Mesendoderm (in vitro differentiated cells): ENCODE results near the gene LRFN2.

Source experiments
- DNase-seq: peaks from one replicate; pipeline ENCODE4 v3.0.0; 2013
- H2AK5ac ChIP-seq: 2 replicates; pipeline ENCODE4 v1.6.1; 2013; ENCODE audit warnings: low read length, inconsistent platforms
- H2BK120ac ChIP-seq: 2 replicates; pipeline ENCODE4 v1.6.1; 2013; ENCODE audit warnings: low read depth, mild to moderate bottlenecking, low read length, moderate library complexity, mixed read lengths
- H2BK15ac ChIP-seq: replicated peaks from 2 replicates; pipeline ENCODE4 v1.6.1; 2013; ENCODE audit warnings: low read depth, mild to moderate bottlenecking, moderate library complexity
- H2BK5ac ChIP-seq: 2 replicates; pipeline ENCODE4 v1.6.1; 2013; ENCODE audit warnings: low read length, inconsistent platforms
- H3K18ac ChIP-seq: 2 replicates; pipeline ENCODE4 v1.6.1; 2013; ENCODE audit warnings: mild to moderate bottlenecking, low read length, mixed read lengths
- H3K23ac ChIP-seq: one replicate; pipeline ENCODE4 v1.6.1; 2013; ENCODE audit warnings: low read length
- H3K27ac ChIP-seq: 2 replicates; pipeline ENCODE4 v1.5.1; 2013; ENCODE audit warnings: low read depth, mild to moderate bottlenecking, inconsistent platforms, low read length, moderate library complexity
- H3K27me3 ChIP-seq: 2 replicates; pipeline ENCODE4 v1.6.1; 2013; ENCODE audit warnings: low read length, control low read depth, mild to moderate bottlenecking, inconsistent platforms; ENCODE audit not compliant: insufficient read depth, poor library complexity
- H3K36me3 ChIP-seq: 2 replicates; pipeline ENCODE4 v1.6.1; 2013; ENCODE audit warnings: low read length, inconsistent platforms; ENCODE audit not compliant: control insufficient read depth, insufficient read depth
- H3K4ac ChIP-seq: one replicate; pipeline ENCODE4 v1.6.1; 2013; ENCODE audit warnings: low read depth, mild to moderate bottlenecking, low read length, moderate library complexity
- H3K4me1 ChIP-seq: 2 replicates; pipeline ENCODE4 v1.6.1; 2013; ENCODE audit warnings: low read depth, low read length, inconsistent platforms; ENCODE audit not compliant: control insufficient read depth
- H3K4me2 ChIP-seq: 2 replicates; pipeline ENCODE4 v1.6.1; 2013; ENCODE audit warnings: low read length
- H3K4me3 ChIP-seq: 2 replicates; pipeline ENCODE4 v1.5.1; 2013; ENCODE audit warnings: mild to moderate bottlenecking, low read length
- H3K56ac ChIP-seq: one replicate; pipeline ENCODE4 v1.6.1; 2013; ENCODE audit warnings: low read length
- H3K79me1 ChIP-seq: 2 replicates; pipeline ENCODE4 v1.6.1; 2013; ENCODE audit warnings: low read length, inconsistent platforms
- H3K79me2 ChIP-seq: 2 replicates; pipeline ENCODE4 v1.6.1; 2013; ENCODE audit warnings: mild to moderate bottlenecking, low read length; ENCODE audit not compliant: control insufficient read depth, insufficient read depth
- H3K9ac ChIP-seq: 2 replicates; pipeline ENCODE4 v1.6.1; 2013; ENCODE audit warnings: low read length, inconsistent platforms
- H4K5ac ChIP-seq: one replicate; pipeline ENCODE4 v1.6.1; 2013; ENCODE audit warnings: low read length
- H4K8ac ChIP-seq: one replicate; pipeline ENCODE4 v1.6.1; 2013; ENCODE audit warnings: low read depth, mild to moderate bottlenecking, control low read depth, low read length, moderate library complexity
- WGBS: extraction: QIAGEN DNeasy Blood & Tissue Kit; methylation state at CpG from one replicate; pipeline ENCODE4 v1.1.7; 2013; ENCODE audit warnings: low lambda C conversion rate, missing lambda C conversion rate; ENCODE audit not compliant: insufficient coverage; ENCODE audit errors: extremely low coverage; 5-methylcytosine and 5-hydroxymethylcytosine counted together

The LRFN2 gene

GRCh38 chr6:40542175-40542764 is 44.9 kb downstream of the LRFN2 start:
- Histone ChIP-seq H2BK120ac (no peak overlapping the region), H2BK15ac (no peak overlapping the region), H3K79me2 (no peaks in the 10 kb centered on the region), H3K36me3 (no peaks in the 10 kb centered on the region), H3K79me1 (no peaks in the 10 kb centered on the region), H3K23ac (no peak overlapping the region), H3K4ac (no peak overlapping the region), H4K5ac (no peak overlapping the region), H2AK5ac (no peak overlapping the region), H2BK5ac (no peak overlapping the region), H3K4me3 (no peak overlapping the region), H3K4me1 (peaks cover 6% of the 10 kb centered on the region), H3K27ac (no peak overlapping the region), H3K18ac (no peak overlapping the region), H3K9ac (no peak overlapping the region), H4K8ac (no peak overlapping the region), H3K27me3 (no peaks in the 10 kb centered on the region), H3K4me2 (no peak overlapping the region), H3K56ac (no peak overlapping the region)
- no CpG with 5 or more reads among the region's 5 CpGs for WGBS
- DNase-seq: peak; percentile 22

GRCh38 chr6:40541556-40542174 is 45.5 kb downstream of the LRFN2 start:
- H3K4ac ChIP-seq: no peak overlapping the region
- WGBS: no CpG with 5 or more reads among the region's 9 CpGs
- no peak overlapping the region for H2BK120ac ChIP-seq
- H3K79me1 ChIP-seq: no peaks in the 10 kb centered on the region
- no peak overlapping the region for H3K4me2 ChIP-seq
- no peak overlapping the region for H2AK5ac ChIP-seq
- no peak overlapping the region for H3K18ac ChIP-seq
- no peaks in the 10 kb centered on the region for H3K27me3 ChIP-seq
- H3K79me2 ChIP-seq: no peaks in the 10 kb centered on the region
- no peak overlapping the region for H2BK5ac ChIP-seq
- H3K4me1 ChIP-seq: peaks cover 6% of the 10 kb centered on the region
- no peak overlapping the region for H3K56ac ChIP-seq
- H2BK15ac ChIP-seq: no peak overlapping the region
- H3K36me3 ChIP-seq: no peaks in the 10 kb centered on the region
- H3K27ac ChIP-seq: no peak overlapping the region
- no peak overlapping the region for H3K9ac ChIP-seq
- no peak overlapping the region for H4K8ac ChIP-seq
- DNase-seq: no peak
- H3K23ac ChIP-seq: no peak overlapping the region
- no peak overlapping the region for H4K5ac ChIP-seq
- no peak overlapping the region for H3K4me3 ChIP-seq

- no peak overlapping the region for H3K4me3 ChIP-seq
- H3K4me1 ChIP-seq: peaks cover 4% of the 10 kb centered on the region
- H3K27me3 ChIP-seq: no peaks in the 10 kb centered on the region
- no peak overlapping the region for H3K4ac ChIP-seq
- no peak overlapping the region for H2BK15ac ChIP-seq
- WGBS: no CpG with 5 or more reads among the region's 6 CpGs
- H3K79me2 ChIP-seq: no peaks in the 10 kb centered on the region
- DNase-seq: no peak
- H3K56ac ChIP-seq: no peak overlapping the region
- H2BK120ac ChIP-seq: no peak overlapping the region
- H4K8ac ChIP-seq: no peak overlapping the region
- no peak overlapping the region for H2BK5ac ChIP-seq
- no peak overlapping the region for H3K23ac ChIP-seq
- no peak overlapping the region for H3K4me2 ChIP-seq
- no peak overlapping the region for H4K5ac ChIP-seq
- no peak overlapping the region for H3K18ac ChIP-seq
- no peak overlapping the region for H2AK5ac ChIP-seq
- H3K79me1 ChIP-seq: no peaks in the 10 kb centered on the region
- H3K27ac ChIP-seq: no peak overlapping the region
- H3K9ac ChIP-seq: no peak overlapping the region
- H3K36me3 ChIP-seq: no peaks in the 10 kb centered on the region
Measured at GRCh38 chr6:40540790-40541189, 46.4 kb downstream of the LRFN2 start.

GRCh38 chr6:40539853-40540252 is 47.3 kb downstream of the LRFN2 start:
- H2BK5ac ChIP-seq: no peak overlapping the region
- no peaks in the 10 kb centered on the region for H3K36me3 ChIP-seq
- no peak overlapping the region for H2BK120ac ChIP-seq
- no peak overlapping the region for H3K56ac ChIP-seq
- H3K4me3 ChIP-seq: no peak overlapping the region
- no peak overlapping the region for H3K27ac ChIP-seq
- H3K27me3 ChIP-seq: no peaks in the 10 kb centered on the region
- H3K4ac ChIP-seq: no peak overlapping the region
- no peak overlapping the region for H4K8ac ChIP-seq
- WGBS: no CpG with 5 or more reads among the region's 7 CpGs
- no peak for DNase-seq
- H3K4me1 ChIP-seq: peaks cover 4% of the 10 kb centered on the region
- H4K5ac ChIP-seq: no peak overlapping the region
- H3K9ac ChIP-seq: no peak overlapping the region
- H2AK5ac ChIP-seq: no peak overlapping the region
- no peak overlapping the region for H3K23ac ChIP-seq
- H3K4me2 ChIP-seq: no peak overlapping the region
- H2BK15ac ChIP-seq: no peak overlapping the region
- H3K18ac ChIP-seq: no peak overlapping the region
- no peaks in the 10 kb centered on the region for H3K79me2 ChIP-seq
- H3K79me1 ChIP-seq: no peaks in the 10 kb centered on the region

GRCh38 chr6:40538556-40538955 is 48.6 kb downstream of the LRFN2 start:
- DNase-seq: no peak
- Histone ChIP-seq H3K36me3 (no peaks in the 10 kb centered on the region), H3K4me2 (no peak overlapping the region), H3K79me2 (no peaks in the 10 kb centered on the region), H2AK5ac (no peak overlapping the region), H4K5ac (no peak overlapping the region), H3K23ac (no peak overlapping the region), H2BK15ac (no peak overlapping the region), H3K27me3 (no peaks in the 10 kb centered on the region), H4K8ac (no peak overlapping the region), H3K4me1 (peaks cover 4% of the 10 kb centered on the region), H3K9ac (no peak overlapping the region), H2BK120ac (no peak overlapping the region), H3K79me1 (no peaks in the 10 kb centered on the region), H3K4me3 (no peak overlapping the region), H3K56ac (no peak overlapping the region), H2BK5ac (no peak overlapping the region), H3K27ac (no peak overlapping the region), H3K18ac (no peak overlapping the region), H3K4ac (no peak overlapping the region)
- no CpG with 5 or more reads among the region's 9 CpGs for WGBS

DNA sequence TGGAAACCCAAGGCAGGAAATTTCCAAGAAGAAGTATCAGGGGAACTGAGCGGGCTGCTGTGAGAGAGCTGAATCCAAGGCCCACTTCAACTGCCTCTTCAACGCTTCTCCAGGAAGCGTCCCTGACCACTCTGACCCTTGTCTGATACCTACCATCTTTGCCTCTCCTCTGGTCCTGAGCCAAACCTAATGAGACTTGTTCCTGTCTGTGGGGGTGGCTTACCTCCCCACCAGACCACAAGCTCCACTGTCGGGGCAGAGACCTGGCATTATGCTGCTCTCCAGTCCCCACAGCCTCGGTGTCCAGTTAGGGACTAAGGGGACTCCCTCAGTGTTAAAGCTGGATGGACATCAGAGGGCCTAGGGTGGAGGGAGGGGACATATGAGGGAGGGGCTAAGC is 49.7 kb downstream of the LRFN2 start:
- Histone ChIP-seq H3K4me1 (peaks cover 4% of the 10 kb centered on the region), H3K9ac (no peak overlapping the region), H3K79me2 (no peaks in the 10 kb centered on the region), H3K36me3 (no peaks in the 10 kb centered on the region), H3K27me3 (no peaks in the 10 kb centered on the region), H3K4me2 (no peak overlapping the region), H3K4me3 (no peak overlapping the region), H2BK15ac (no peak overlapping the region), H2BK120ac (no peak overlapping the region), H3K23ac (no peak overlapping the region), H3K79me1 (no peaks in the 10 kb centered on the region), H2BK5ac (no peak overlapping the region), H4K5ac (no peak overlapping the region), H3K56ac (no peak overlapping the region), H2AK5ac (no peak overlapping the region), H4K8ac (no peak overlapping the region), H3K4ac (no peak overlapping the region), H3K18ac (no peak overlapping the region), H3K27ac (no peak overlapping the region)
- no CpG with 5 or more reads among the region's 5 CpGs for WGBS
- no peak for DNase-seq
